GM18868 (cell line): ENCODE results near the gene AJM1.

Experiments
- ATAC-seq: cut with Tn5 transposase; IDR thresholded peaks from one replicate; pipeline ENCODE4 v1.9.1; 2021; ENCODE audit warnings: mild to moderate bottlenecking, moderate library complexity; ENCODE audit not compliant: unreplicated experiment

The AJM1 gene

DNA sequence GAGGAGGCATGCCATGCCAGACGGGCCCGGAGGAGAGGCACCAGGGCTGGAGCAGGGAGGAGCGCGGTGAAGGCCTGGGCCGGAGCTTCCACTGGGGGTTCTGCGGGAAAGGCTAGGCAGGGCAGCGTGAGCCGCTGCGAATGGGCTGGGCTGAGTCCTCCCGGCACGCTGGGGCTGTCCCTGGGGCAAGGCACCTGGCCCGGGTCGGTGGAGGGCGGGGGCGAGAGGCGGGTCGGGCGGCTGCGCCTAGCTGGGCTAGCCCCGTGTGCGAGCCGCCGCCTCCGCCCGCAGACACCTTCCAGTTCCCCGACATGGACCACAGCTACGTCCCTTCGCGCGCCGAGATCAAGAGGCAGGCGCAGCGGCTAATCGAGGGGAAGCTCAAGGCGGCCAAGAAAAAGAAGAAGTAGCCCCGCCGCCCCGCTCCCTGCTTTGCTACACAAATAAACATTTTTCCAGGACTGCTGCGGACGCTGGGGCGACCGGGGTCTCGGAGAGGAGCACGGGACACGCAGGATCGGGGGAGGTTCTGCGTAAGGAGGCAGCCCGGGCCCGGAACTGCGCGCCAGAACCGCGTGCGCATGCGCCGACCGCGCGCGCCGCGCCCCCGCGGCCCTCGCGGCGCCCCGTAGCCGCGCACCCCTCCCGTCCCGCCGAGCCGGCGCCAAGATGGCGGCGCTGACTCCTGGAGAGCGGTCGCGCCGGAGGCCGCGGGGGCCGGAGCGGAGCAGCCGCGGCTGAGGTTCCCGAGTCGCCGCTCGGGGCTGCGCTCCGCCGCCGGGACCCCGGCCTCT is 34.8 kb upstream of the AJM1 start, which contains the start of gene RABL6:
Gene RABL6 (plus strand): TSS at position 668 of the 794 bp plus-strand sequence. CDS start 249 bp downstream, outside the sequence.
- peak; percentile 74 for ATAC-seq

DNA sequence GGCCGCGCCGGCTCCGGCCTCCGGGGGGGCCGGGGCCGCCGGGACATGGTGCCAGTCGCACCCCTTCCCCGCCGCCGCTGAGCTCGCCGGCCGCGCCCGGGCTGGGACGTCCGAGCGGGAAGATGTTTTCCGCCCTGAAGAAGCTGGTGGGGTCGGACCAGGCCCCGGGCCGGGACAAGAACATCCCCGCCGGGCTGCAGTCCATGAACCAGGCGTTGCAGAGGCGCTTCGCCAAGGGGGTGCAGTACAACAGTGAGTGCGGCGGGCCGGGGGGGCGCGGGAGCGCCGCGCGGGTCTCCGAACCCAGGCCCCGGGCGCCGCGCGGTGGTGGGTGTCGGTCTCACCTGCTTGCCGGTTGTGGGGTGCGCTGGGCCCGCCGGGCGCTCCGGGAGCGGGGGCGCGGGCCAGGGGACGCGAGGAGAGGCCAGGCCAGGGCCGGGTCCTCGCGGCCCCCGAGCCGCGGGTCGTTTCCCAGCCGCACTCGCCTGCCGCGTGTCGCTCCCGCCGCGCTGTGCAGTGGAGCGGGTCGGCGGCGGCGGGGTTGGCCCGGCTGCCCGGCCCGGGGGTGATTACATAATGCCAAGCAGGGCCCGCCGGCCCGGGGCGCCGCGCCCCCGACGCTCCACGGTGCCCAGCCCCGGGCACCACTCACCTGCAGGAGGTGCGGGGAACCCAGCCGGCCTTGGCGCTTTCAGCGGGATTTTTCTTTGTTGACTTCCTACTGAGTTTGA is 34.0 kb upstream of the AJM1 start:
- ATAC-seq, result peak; percentile 35

DNA sequence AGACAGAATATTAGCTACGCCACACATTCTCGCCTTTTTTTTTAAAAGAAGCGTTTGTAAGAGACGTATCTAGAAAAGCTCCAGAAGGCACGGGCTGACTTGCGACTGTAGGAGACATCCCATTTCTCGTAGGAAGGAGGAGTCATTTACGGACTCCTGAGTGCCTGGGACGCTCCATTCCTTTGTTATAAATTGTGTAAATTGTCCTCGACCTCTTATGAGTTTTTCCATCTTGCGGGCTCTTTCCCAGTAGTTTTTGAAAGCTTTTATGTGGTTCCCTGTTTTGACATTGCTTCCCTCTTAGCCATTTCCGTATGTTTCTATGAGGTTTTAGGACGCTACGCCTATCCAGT is 33.5 kb upstream of the AJM1 start:
- no peak for ATAC-seq

DNA sequence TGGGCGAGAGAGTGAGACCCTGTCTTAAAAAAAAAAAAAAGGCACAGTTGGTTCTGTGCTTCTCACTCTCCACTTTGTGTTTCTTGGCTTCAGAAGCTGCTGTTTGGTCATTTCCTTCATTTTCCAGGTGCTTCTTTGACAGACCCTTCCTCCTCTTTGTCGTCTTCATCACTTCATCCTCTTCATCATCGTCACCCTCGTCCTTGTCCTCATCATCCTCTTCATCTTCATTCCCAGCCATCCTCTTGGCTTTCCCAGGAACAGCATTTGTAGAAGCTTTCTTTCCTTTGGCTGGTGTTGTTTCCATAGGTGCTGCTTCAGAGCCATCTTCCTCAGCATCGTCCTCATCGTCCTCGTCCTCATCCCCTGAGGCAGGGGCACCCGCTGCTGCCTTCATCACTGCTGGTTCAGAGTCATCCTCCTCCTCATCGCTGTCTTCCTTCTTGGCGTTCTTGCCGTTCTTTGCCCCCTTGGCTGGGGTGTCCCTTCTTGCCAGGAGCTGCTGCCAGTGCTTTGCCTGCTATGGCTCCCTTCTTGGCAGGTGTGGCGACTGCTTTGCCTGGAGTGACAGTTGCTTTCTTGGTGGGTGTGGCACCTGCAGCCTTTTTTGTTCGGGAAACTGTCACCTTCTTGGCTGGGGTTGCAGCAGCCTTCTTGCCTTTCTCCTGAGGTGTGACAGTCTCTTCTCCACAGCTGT is 27.4 kb upstream of the AJM1 start:
- ATAC-seq, result no peak

DNA sequence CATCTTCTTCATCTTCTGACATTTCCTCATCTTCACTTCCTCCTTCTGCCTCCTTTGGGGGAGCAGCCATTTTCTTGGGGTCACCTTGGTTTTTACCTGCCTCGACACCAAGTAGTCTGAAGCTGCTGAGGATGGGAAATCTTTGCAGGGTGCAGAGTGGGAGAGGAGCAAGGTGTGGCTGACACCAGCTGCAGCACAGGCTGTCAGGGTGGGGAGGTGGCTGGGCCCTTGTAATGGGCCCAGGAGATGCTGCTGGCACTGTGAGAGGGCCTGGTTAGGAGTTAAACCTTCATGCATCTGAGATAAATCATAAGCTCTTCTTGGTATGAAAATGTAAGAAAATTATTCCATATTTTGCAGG is 26.9 kb upstream of the AJM1 start:
- ATAC-seq, result no peak

DNA sequence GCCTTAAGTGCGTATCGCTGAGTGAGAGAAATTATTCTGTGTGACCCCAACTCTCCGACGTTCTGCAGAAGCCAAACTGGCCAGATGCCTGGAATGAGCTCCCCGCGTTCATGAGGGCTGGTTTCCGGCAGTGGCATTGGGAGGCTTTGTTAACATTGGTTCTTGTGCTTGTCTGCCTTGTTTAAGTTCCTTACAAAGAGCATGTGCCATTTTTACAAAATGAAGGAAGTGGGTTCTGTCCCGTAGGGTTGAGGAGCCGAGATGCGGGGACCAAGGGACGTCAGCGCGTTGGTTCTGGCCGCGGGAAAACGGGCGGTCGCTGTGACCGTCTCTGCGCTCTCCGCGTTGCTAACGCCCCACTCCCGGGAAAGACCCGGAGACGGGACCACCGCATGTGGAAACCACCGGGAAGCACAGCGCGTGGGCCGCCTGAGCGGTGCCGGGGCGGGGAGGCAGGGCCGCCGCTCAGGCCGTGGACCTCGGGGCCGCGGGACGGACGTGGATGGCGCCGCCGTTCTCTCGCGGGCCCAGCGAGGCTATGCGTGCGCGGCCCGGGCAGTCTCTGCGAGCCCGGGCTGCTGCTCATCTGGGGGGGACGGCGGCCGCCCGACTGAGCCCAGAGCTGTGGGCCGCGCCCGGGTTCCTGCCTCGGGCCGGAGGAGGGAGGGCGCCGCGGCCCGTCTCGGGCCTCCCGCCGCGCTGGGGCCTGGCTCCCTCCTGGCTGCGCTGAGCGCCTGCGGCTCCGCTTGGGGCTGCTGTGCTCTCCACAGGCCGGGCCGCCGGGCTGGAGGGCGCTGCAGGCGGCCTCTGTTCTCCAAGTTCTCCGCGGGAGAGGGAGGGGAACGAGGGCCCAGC is 21.1 kb upstream of the AJM1 start:
- ATAC-seq, result no peak

DNA sequence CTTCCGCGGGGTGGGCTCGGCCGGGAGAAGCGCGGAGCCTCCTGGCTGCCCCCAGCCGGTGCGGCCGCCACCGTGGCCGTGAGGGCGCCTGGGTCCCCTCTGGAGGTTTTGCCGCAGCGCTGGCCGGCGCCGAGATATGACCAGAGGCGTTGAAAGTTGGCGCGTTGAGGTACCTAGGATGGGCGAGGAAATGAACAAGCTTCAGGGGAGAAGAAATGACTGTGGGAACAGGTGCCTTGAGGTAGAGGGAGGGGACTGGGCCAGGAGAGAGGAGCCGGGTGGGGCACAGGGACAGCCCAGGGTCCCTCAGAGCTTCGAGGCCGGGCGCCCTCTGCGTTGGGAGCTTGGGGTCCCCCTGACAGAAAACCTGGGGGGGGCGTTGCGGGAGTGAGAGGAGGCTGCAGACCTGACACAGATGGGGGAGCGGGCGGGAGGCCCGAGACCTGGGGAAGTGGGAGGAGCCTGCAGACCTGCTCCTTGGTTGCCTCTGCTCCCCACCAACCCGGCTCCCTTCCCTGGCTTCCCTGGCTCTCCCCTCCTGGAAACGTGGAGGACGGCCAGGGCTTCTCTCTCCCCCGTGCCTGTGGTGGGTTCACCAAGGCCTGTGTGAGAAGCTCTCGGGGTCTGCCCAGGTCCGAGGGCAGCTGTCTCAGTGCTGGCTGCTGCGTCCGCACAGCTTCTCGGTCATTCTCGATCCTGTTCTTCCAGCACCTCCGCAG is 20.3 kb upstream of the AJM1 start:
- ATAC-seq, result no peak

DNA sequence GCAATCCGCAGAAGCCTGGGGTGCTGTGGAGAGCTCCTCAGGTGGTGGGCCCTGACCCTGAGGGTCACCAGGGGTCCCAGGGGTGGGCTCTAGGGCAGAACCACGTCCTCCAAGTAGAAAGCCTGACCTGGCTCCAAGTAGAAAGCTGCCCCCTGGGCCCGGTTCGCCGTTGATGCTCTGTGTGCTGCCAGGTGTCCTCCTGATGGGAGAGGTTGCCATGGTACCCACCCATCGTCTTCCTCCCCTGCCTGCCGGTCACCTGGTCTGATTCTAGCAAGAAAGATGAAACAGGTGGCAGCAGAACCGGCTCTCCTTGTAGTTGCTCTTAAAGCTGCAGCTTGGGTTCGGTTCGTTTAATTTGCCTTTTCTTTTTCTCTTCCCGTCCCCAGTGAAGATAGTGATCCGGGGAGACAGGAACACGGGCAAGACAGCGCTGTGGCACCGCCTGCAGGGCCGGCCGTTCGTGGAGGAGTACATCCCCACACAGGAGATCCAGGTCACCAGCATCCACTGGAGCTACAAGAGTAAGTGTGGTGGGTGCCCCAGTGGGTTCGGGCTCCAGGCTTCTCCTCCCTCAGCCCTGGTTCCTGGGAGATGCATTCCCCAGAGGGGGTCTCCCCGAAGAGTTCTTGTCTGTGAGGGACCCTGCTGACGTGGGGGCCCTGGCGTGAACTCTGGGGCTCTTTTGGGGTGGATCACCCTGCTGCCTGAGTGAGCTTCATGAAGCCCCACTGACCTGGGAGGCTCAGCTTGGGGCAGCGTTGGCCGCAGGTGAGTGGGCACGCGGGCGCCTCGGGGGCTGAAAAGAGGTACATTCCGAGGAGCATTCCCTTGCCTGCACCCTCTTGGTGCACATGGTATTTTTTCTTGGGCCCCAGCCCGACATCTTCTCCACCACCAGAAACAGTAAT is 18.9 kb upstream of the AJM1 start:
- ATAC-seq, result no peak

DNA sequence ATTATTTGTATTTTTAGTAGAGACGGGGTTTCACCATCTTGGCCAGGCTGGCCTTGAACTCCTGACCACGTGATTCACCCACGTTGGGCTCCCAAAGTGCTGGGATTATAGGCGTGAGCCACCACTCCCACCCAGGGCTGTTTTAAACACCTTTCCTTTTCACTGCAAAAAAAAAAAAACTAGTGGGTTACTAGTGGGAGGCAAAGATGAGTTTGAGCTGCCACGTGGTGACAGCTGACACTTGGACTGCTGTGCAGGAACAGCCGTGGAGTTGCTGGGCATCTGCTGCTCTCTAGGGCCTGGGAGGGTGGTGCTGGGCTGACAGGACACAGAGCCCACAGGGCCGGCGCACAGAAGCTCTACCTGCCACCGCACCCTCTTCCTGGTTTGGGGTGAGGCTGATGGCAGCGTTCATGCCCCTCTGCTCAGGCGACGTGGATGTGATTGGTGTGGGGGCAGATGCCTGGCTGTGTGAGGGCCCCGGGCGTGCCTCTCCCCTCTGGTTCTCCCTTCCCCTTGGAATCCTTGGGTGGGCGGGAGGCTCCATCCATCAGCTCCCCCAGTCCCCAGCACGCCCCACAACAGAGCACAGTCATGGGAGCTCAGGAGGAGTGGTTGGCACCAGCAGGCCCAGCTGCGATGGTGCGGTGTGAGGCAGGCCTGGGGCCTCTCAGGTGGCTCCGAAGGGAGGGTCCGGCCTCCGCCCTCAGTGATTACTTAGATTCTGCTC is 17.6 kb upstream of the AJM1 start:
- no peak for ATAC-seq

DNA sequence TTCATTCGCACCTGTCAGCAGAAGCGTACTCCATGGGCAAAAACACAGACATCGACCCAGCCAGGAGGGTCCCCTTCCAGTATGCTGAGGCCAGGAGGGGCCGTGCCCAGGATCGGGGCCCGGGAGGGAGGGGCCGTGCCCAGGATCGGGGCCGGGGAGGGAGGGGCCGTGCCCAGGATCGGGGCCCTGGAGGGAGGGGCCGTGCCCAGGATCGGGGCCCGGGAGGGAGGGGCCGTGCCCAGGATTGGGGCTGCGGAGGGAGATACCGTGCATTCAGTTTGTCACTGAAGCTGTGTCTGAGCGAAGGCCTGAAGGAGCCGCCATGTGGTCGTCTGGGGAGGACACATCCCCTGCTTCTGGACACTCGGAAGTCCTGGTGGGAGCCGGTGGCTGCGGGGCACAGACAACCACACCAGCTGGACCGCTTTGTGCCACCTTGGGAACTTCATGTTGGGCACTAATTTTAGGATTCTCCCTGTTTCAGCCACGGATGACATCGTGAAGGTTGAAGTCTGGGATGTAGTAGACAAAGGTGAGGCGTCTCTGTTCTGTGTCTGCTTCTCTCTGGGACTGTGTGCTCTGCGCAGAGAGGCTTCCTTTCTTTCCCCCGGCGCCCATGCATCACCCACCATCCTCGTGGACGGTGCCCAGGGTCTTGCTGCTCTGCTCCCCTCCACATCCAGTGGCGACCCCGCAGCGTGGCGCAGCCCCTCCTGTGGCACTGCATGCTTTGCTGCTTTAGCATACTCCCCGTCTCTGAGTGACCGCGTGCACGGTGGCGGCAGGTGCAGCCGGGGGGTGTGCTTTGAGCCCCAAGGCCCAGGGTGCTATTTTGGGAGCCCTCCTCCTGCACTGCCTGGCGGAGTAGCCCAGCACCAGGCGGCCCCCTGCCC is 16.7 kb upstream of the AJM1 start:
- no peak for ATAC-seq

DNA sequence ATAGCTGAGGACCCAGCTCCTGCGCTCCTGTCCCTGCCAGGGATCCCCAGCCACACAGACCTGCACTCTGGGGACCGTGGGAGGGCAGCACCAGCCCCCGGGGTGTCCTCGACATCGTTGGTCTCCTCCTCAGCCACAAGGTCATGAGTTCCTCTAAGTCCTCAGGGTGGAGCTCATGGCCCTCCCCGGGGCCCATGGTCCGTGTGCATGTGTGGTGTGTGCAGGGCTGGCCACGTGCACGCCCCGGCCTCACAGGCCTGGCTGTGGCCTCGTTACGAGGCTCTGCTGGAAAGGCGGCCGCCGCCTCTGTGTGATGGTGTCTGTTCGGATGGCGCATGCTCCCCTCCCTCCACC is 16.1 kb upstream of the AJM1 start:
- ATAC-seq, result no peak

DNA sequence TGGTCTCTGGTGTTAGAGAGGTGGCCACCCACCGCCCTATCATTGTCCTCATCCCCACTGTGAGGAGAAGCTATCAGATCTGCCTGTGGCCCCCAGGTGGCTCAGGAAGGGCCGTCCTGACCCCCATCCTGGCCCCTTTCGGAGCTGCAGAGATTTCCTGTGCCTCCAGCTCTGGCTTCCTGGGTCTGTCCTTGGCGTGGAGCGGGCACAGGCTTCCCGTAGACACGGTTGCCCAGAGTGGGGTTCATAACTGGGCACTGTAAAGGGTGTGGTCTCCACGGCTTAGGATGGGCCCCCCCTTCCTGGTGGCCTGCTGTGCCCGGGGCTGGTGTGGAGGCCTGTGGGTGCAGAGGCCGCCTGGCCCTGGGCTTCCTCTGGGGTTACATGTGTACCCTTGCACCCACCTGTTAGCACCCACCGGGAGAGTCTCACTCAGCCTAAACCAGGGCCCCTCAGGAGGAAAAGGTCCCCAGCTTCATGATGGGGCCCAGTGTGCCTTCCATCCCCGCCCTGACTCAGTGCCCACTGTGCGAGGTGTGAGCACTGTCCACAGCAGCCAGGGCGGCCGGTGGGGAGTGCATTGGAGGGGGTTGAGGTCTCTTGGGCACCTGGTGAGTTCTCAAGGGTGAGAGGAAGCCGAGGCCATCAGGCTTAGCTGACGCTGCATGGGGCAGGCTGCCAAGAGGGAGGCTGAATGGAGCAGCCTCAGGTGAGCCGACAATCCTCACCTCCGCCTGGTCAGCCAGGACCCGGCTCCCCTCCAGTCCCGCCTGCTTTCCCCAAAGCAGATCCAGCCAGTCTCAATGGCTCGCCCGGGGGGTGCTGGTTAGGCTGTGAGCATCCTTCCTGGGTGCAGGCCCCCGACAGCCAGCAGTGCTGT is 15.3 kb upstream of the AJM1 start:
- ATAC-seq, result no peak

DNA sequence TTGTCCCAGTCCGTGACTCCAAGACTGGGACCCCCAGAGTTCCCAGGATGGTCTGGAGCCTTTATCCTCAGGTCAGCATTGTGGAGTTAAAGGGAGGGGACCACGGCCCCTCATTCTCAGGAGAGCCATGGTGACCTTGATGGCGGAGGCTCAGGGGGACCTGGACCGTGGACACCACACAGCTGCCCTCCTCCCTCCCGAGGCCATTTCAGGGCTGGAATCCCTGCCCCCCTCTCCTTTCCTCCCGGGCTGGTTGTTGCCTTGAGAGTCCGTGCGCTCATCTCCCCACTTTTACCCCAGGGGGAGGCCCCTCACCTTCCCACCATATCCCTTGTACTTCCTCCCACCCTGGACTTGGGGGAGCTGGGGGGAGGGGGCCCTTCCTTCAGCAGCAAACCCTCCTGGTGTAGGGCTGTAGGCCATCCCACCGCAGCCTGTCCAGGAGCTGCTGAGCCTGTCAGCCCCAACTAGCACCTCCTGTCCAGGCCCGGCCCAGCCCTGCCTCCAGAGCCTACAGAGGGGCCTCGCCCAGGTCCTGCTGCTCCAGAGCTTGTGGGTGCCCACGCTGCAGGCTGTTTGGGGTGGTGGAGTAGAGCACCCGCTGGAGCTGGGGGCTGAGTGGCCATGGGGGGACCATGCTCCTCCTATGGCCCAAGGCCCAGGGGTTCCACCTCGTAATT is 14.3 kb upstream of the AJM1 start:
- ATAC-seq, result no peak

DNA sequence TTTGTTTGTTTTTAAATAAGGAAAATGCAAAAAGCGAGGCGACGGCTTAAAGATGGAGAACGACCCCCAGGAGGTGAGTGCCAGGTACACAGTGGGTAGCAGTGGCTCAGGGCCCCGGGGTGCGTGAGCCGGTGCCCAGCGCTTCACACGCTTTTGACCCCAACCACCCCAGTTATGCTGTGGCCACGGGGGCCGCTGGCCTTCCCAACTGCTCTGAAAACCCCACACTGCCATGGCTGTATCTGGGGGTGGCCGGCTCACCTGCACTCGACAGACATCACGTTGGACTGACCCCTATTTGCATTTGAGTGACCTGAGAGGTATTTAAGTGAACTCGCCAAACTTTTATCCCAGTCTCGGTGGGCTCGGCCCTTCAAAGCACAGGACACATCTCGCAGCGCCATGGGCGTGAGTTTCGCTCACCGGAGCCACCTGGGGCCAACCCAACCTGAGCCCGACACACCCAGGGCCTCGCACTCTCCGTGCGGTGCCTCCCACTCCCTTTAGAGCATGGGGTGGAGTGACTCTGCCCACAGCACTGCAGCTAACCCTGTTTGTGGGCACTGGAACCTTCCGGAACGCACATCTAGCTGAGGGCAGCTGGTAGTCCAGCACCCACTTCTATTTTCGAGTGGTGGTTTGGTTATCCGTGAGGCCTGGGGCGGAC is 13.7 kb upstream of the AJM1 start:
- ATAC-seq, result no peak

DNA sequence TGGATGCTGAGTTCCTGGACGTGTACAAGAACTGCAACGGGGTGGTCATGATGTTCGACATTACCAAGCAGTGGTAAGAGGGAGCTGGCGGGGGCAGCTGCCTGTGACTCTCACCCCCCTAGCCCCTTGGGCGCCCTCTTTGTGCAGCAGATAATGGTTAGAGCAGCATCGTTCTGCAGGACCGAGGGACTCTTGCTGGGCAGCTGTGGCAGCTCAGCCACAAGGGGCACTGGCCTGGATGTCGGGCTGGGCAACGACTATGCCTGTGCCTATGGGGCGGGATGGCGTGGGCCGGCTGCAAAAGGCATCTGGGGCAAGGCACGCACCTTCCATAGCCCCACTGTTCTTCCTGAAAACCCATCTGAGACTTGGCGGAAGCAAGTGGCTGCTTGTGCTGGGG is 12.9 kb upstream of the AJM1 start:
- no peak for ATAC-seq
